ENCODE data around the gene DERL3. TPM values are rescaled to one million over a fixed set of nuclear protein-coding genes. Genes with fewer than 3 reads are reported as not detected.

DERL3 gene
- total RNA-seq, 1 donor from 2014 or later, result 13.4 TPM

GRCh38 chr22:23841736-23842445 lies 3.1 kb upstream of the DERL3 start:
- Mint-ChIP-seq H3K4me1 (peaks cover 28% of the 10 kb centered on the region), H3K27me3 (peaks cover 11% of the 10 kb centered on the region), H3K4me3 (no peak overlapping the region), H3K27ac (no peak overlapping the region), H3K36me3 (ENCODE audit: low read depth) (peaks cover 2% of the 10 kb centered on the region), H3K9me3 (no peaks in the 10 kb centered on the region)
- DNase-seq, result no peak
- intact Hi-C loops (cut with micrococcal nuclease), result loop anchor here (10.0 kb wide), 1 partner anchor 297 kb away; no protein-coding TSS in a partner anchor

GRCh38 chr22:23841292-23841691 lies 2.5 kb upstream of the DERL3 start:
- DNase-seq, result no peak
- H3K4me1 Mint-ChIP-seq, result peaks cover 28% of the 10 kb centered on the region
- no peak overlapping the region for H3K27ac Mint-ChIP-seq
- peak overlapping the region; percentile 4 for H3K4me3 Mint-ChIP-seq
- peaks cover 4% of the 10 kb centered on the region for H3K36me3 Mint-ChIP-seq (ENCODE audit: low read depth)
- peaks cover 11% of the 10 kb centered on the region for H3K27me3 Mint-ChIP-seq
- H3K9me3 Mint-ChIP-seq, result no peaks in the 10 kb centered on the region
- intact Hi-C loops (cut with micrococcal nuclease), result loop anchor here (10.0 kb wide), 1 partner anchor 296 kb away; no protein-coding TSS in a partner anchor

GRCh38 chr22:23840026-23840425 lies 1.2 kb upstream of the DERL3 start:
- no peak for DNase-seq
- Mint-ChIP-seq H3K4me1 (peaks cover 25% of the 10 kb centered on the region), H3K27me3 (peaks cover 11% of the 10 kb centered on the region), H3K27ac (peak overlapping the region; percentile 17), H3K9me3 (no peaks in the 10 kb centered on the region), H3K36me3 (ENCODE audit: low read depth) (peaks cover 7% of the 10 kb centered on the region), H3K4me3 (no peak overlapping the region)
- intact Hi-C loops (cut with micrococcal nuclease), result loop anchor here (10.0 kb wide), 1 partner anchor 295 kb away; no protein-coding TSS in a partner anchor

- intact Hi-C loops (cut with micrococcal nuclease), result loop anchor here (2.0 to 10.0 kb wide), 2 partner anchors 71 to 123 kb away; partner anchors contain the start of gene CHCHD10
- peaks cover 11% of the 10 kb centered on the region for H3K27me3 Mint-ChIP-seq
- H3K27ac Mint-ChIP-seq, result peak overlapping the region; percentile 95
- peaks cover 25% of the 10 kb centered on the region for H3K4me1 Mint-ChIP-seq
- peak overlapping the region; percentile 97 for H3K4me3 Mint-ChIP-seq
- no peaks in the 10 kb centered on the region for H3K9me3 Mint-ChIP-seq
- H3K36me3 Mint-ChIP-seq (ENCODE audit: low read depth), result peaks cover 7% of the 10 kb centered on the region
- peak; percentile 71 for DNase-seq
These were observed 710 bp downstream of the DERL3 start for GRCh38 chr22:23837911-23838680.

- Mint-ChIP-seq H3K27ac (no peak overlapping the region), H3K4me1 (peaks cover 24% of the 10 kb centered on the region), H3K27me3 (peaks cover 11% of the 10 kb centered on the region), H3K4me3 (peak overlapping the region; percentile 69), H3K9me3 (no peaks in the 10 kb centered on the region), H3K36me3 (ENCODE audit: low read depth) (peaks cover 7% of the 10 kb centered on the region)
- DNase-seq, result no peak
- intact Hi-C loops (cut with micrococcal nuclease), result loop anchor here (10.0 kb wide), 1 partner anchor 123 kb away; no protein-coding TSS in a partner anchor
These were observed 1.3 kb downstream of the DERL3 start for GRCh38 chr22:23837496-23837859.

- Mint-ChIP-seq H3K27me3 (peaks cover 11% of the 10 kb centered on the region), H3K36me3 (ENCODE audit: low read depth) (peaks cover 9% of the 10 kb centered on the region), H3K4me3 (peak overlapping the region; percentile 69), H3K27ac (no peak overlapping the region), H3K9me3 (no peaks in the 10 kb centered on the region), H3K4me1 (peaks cover 24% of the 10 kb centered on the region)
- intact Hi-C loops (cut with micrococcal nuclease), result loop anchor here (10.0 kb wide), 1 partner anchor 122 kb away; no protein-coding TSS in a partner anchor
- no peak for DNase-seq
These were observed 1.9 kb downstream of the DERL3 start for GRCh38 chr22:23836692-23837495.

GRCh38 chr22:23836281-23836680 lies 2.5 kb downstream of the DERL3 start:
- Mint-ChIP-seq H3K4me1 (peaks cover 22% of the 10 kb centered on the region), H3K36me3 (ENCODE audit: low read depth) (peaks cover 9% of the 10 kb centered on the region), H3K27ac (no peak overlapping the region), H3K9me3 (no peaks in the 10 kb centered on the region), H3K4me3 (peak overlapping the region; percentile 19), H3K27me3 (peaks cover 7% of the 10 kb centered on the region)
- intact Hi-C loops (cut with micrococcal nuclease), result loop anchor here (10.0 kb wide), 1 partner anchor 121 kb away; no protein-coding TSS in a partner anchor
- DNase-seq, result no peak

- intact Hi-C loops (cut with micrococcal nuclease), result loop anchor here (10.0 kb wide), 1 partner anchor 121 kb away; no protein-coding TSS in a partner anchor
These were observed 3.2 kb downstream of the DERL3 start for GRCh38 chr22:23835484-23836144.

GRCh38 chr22:23834793-23835483 lies 3.9 kb downstream of the DERL3 start:
- peaks cover 16% of the 10 kb centered on the region for H3K36me3 Mint-ChIP-seq (ENCODE audit: low read depth)
- H3K4me1 Mint-ChIP-seq, result peaks cover 21% of the 10 kb centered on the region
- no peak overlapping the region for H3K27ac Mint-ChIP-seq
- no peak for DNase-seq
- intact Hi-C loops (cut with micrococcal nuclease), result loop anchor here (10.0 kb wide), 1 partner anchor 120 kb away; no protein-coding TSS in a partner anchor
- H3K4me3 Mint-ChIP-seq, result no peak overlapping the region
- H3K27me3 Mint-ChIP-seq, result peaks cover 3% of the 10 kb centered on the region
- no peaks in the 10 kb centered on the region for H3K9me3 Mint-ChIP-seq

More at GRCh38 chr22:23835484-23836144, 3.2 kb downstream of the DERL3 start:
- DNase-seq, result no peak
- H3K27me3 Mint-ChIP-seq, result peaks cover 3% of the 10 kb centered on the region
- H3K4me3 Mint-ChIP-seq, result no peak overlapping the region
- no peak overlapping the region for H3K27ac Mint-ChIP-seq
- H3K4me1 Mint-ChIP-seq, result peaks cover 21% of the 10 kb centered on the region
- H3K36me3 Mint-ChIP-seq (ENCODE audit: low read depth), result peaks cover 11% of the 10 kb centered on the region
- H3K9me3 Mint-ChIP-seq, result no peaks in the 10 kb centered on the region

- Mint-ChIP-seq H3K9me3 (no peaks in the 10 kb centered on the region), H3K4me1 (peaks cover 16% of the 10 kb centered on the region), H3K27me3 (peaks cover 3% of the 10 kb centered on the region), H3K4me3 (no peak overlapping the region), H3K36me3 (ENCODE audit: low read depth) (peaks cover 19% of the 10 kb centered on the region), H3K27ac (no peak overlapping the region)
- intact Hi-C loops (cut with micrococcal nuclease), result loop anchor here (10.0 kb wide), 1 partner anchor 120 kb away; no protein-coding TSS in a partner anchor
- no peak for DNase-seq
These were observed 4.4 kb downstream of the DERL3 start for GRCh38 chr22:23834406-23834792.

- no peak for DNase-seq
- intact Hi-C loops (cut with micrococcal nuclease), result loop anchor here (10.0 kb wide), 1 partner anchor 119 kb away; no protein-coding TSS in a partner anchor
- H3K27ac Mint-ChIP-seq, result no peak overlapping the region
- peaks cover 13% of the 10 kb centered on the region for H3K4me1 Mint-ChIP-seq
- H3K27me3 Mint-ChIP-seq, result peaks cover under 1% of the 10 kb centered on the region
- no peaks in the 10 kb centered on the region for H3K9me3 Mint-ChIP-seq
- H3K4me3 Mint-ChIP-seq, result no peak overlapping the region
- peaks cover 21% of the 10 kb centered on the region for H3K36me3 Mint-ChIP-seq (ENCODE audit: low read depth)
These were observed 4.9 kb downstream of the DERL3 start for GRCh38 chr22:23833911-23834317.

- DNase-seq, result no peak
- intact Hi-C loops (cut with micrococcal nuclease), result loop anchor here (10.0 kb wide), 1 partner anchor 118 kb away; no protein-coding TSS in a partner anchor
- no peak overlapping the region for H3K27ac Mint-ChIP-seq
- H3K9me3 Mint-ChIP-seq, result no peaks in the 10 kb centered on the region
- H3K4me1 Mint-ChIP-seq, result peaks cover 12% of the 10 kb centered on the region
- peaks cover 25% of the 10 kb centered on the region for H3K36me3 Mint-ChIP-seq (ENCODE audit: low read depth)
- no peaks in the 10 kb centered on the region for H3K27me3 Mint-ChIP-seq
- H3K4me3 Mint-ChIP-seq, result no peak overlapping the region
These were observed 5.6 kb downstream of the DERL3 start for GRCh38 chr22:23833017-23833751.

Data from activated CD4-positive, alpha-beta T cell treated with anti-CD3 and anti-CD28 coated beads, Interleukin-2, amount 10 ng/mL, durations not matched to agents 24 days and 14 days (primary cell).